Gastrocnemius medialis (tissue), 4 donors: Measurements from ENCODE around the gene FFAR3.

Experiments
- POLR2A ChIP-seq, 2 donors: fragments of 450-650 bp; IDR thresholded peaks; one replicate each; pipeline ENCODE4 v1.6.1; 2017; ENCODE audit warnings: antibody characterized with exemption in 2 of 2, mild to moderate bottlenecking in 2 of 2, moderate library complexity in 2 of 2
- TF ChIP-seq, protein P1 (sequence below), 5 experiments: fragments of 450-650 bp in 3 of 5; fragments of 200-600 bp in 2 of 5; sonication (generic) in 2 of 5; IDR thresholded peaks in 4 of 5; conservative IDR thresholded peaks in 1 of 5; 1 replicate in 4 of 5; 2 replicates in 1 of 5; pipeline ENCODE4 v1.5.1; 2016 to 2019; ENCODE audit warnings: antibody characterized with exemption in 5 of 5, mild to moderate bottlenecking in 3 of 5, moderate library complexity in 3 of 5

- TF ChIP-seq, protein P1, sequence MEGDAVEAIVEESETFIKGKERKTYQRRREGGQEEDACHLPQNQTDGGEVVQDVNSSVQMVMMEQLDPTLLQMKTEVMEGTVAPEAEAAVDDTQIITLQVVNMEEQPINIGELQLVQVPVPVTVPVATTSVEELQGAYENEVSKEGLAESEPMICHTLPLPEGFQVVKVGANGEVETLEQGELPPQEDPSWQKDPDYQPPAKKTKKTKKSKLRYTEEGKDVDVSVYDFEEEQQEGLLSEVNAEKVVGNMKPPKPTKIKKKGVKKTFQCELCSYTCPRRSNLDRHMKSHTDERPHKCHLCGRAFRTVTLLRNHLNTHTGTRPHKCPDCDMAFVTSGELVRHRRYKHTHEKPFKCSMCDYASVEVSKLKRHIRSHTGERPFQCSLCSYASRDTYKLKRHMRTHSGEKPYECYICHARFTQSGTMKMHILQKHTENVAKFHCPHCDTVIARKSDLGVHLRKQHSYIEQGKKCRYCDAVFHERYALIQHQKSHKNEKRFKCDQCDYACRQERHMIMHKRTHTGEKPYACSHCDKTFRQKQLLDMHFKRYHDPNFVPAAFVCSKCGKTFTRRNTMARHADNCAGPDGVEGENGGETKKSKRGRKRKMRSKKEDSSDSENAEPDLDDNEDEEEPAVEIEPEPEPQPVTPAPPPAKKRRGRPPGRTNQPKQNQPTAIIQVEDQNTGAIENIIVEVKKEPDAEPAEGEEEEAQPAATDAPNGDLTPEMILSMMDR (IDR thresholded peaks at IDR 0.05 in 4 of 5, conservative IDR thresholded peaks at IDR 0.05 in 1 of 5), result no peak
- no peak for TF ChIP-seq POLR2A (IDR thresholded peaks at IDR 0.05)
Measured at GRCh38 chr19:35314858-35315470, 43.3 kb upstream of the FFAR3 start.
